ENCODE results near the gene PCP2. TPM values are rescaled to one million over a fixed set of nuclear protein-coding genes. Genes with fewer than 3 reads are reported as not detected.

PCP2 gene
- total RNA-seq, 1 donor from 2014 or later, result not detected

- Histone ChIP-seq H3K4me3 (ENCODE audit: low read length in 3 of 3) (no peak overlapping the region), H3K4me1 (ENCODE audit: control insufficient read depth in 3 of 3, insufficient read depth in 3 of 3, low read length in 3 of 3) (peaks cover 0 to 7% (median 6%) of the 10 kb centered on the region in 3 donors), H3K27ac (ENCODE audit: low read depth, low read length) (no peak overlapping the region), H3K36me3 (ENCODE audit: control insufficient read depth in 3 of 3, insufficient read depth in 3 of 3, low read length in 3 of 3) (no peaks in the 10 kb centered on the region), H3K27me3 (ENCODE audit: control insufficient read depth in 3 of 3, insufficient read depth in 3 of 3, low read length in 3 of 3) (peaks cover 21 to 48% (median 47%) of the 10 kb centered on the region in 3 donors), H3K9me3 (ENCODE audit: control insufficient read depth in 3 of 3, low read length in 3 of 3) (no peaks in the 10 kb centered on the region), H3K9ac (ENCODE audit: low read depth in 1 of 3, low read length in 3 of 3) (no peak overlapping the region)
Observed at GRCh38 chr19:7639863-7640348, 6.4 kb upstream of the PCP2 start.

- no peaks in the 10 kb centered on the region for H3K36me3 ChIP-seq (ENCODE audit: control insufficient read depth in 3 of 3, insufficient read depth in 3 of 3, low read length in 3 of 3)
- no peak overlapping the region for H3K9ac ChIP-seq (ENCODE audit: low read depth in 1 of 3, low read length in 3 of 3)
- H3K4me1 ChIP-seq (ENCODE audit: control insufficient read depth in 3 of 3, insufficient read depth in 3 of 3, low read length in 3 of 3), result peaks cover 0 to 7% (median 6%) of the 10 kb centered on the region in 3 donors
- no peak overlapping the region for H3K27ac ChIP-seq (ENCODE audit: low read depth, low read length)
- H3K4me3 ChIP-seq (ENCODE audit: low read length in 3 of 3), result no peak overlapping the region
- H3K9me3 ChIP-seq (ENCODE audit: control insufficient read depth in 3 of 3, low read length in 3 of 3), result no peaks in the 10 kb centered on the region
- peaks cover 21 to 52% (median 48%) of the 10 kb centered on the region in 3 donors for H3K27me3 ChIP-seq (ENCODE audit: control insufficient read depth in 3 of 3, insufficient read depth in 3 of 3, low read length in 3 of 3)
Observed at GRCh38 chr19:7638802-7639465, 5.4 kb upstream of the PCP2 start.

- Histone ChIP-seq H3K4me1 (ENCODE audit: control insufficient read depth in 3 of 3, insufficient read depth in 3 of 3, low read length in 3 of 3) (peaks cover 0 to 7% (median 6%) of the 10 kb centered on the region in 3 donors), H3K9ac (ENCODE audit: low read depth in 1 of 3, low read length in 3 of 3) (peak overlapping the region in 1 of 3 donors; percentile 40), H3K4me3 (ENCODE audit: low read length in 3 of 3) (no peak overlapping the region), H3K9me3 (ENCODE audit: control insufficient read depth in 3 of 3, low read length in 3 of 3) (no peaks in the 10 kb centered on the region), H3K36me3 (ENCODE audit: control insufficient read depth in 3 of 3, insufficient read depth in 3 of 3, low read length in 3 of 3) (no peaks in the 10 kb centered on the region), H3K27me3 (ENCODE audit: control insufficient read depth in 3 of 3, insufficient read depth in 3 of 3, low read length in 3 of 3) (peaks cover 21 to 52% (median 48%) of the 10 kb centered on the region in 3 donors), H3K27ac (ENCODE audit: low read depth, low read length) (no peak overlapping the region)
Observed at GRCh38 chr19:7637374-7638256, 4.1 kb upstream of the PCP2 start.

- Histone ChIP-seq H3K27me3 (ENCODE audit: control insufficient read depth in 3 of 3, insufficient read depth in 3 of 3, low read length in 3 of 3) (peaks cover 21 to 52% (median 48%) of the 10 kb centered on the region in 3 donors), H3K27ac (ENCODE audit: low read depth, low read length) (no peak within 1 kb of the TSS)
Observed at GRCh38 chr19:7636691-7637373, 3.3 kb upstream of the PCP2 start, which contains the start of gene STXBP2. TSS of gene STXBP2 (plus strand) at chr19:7637110. CDS start at chr19:7637150, 40 bp downstream.

GRCh38 chr19:7636317-7636690 is 2.8 kb upstream of the PCP2 start:
- Histone ChIP-seq H3K9ac (ENCODE audit: low read depth in 1 of 3, low read length in 3 of 3) (no peak overlapping the region), H3K4me3 (ENCODE audit: low read length in 3 of 3) (peak overlapping the region in 1 of 3 donors; percentile 14), H3K4me1 (ENCODE audit: control insufficient read depth in 3 of 3, insufficient read depth in 3 of 3, low read length in 3 of 3) (peaks cover 0 to 7% (median 6%) of the 10 kb centered on the region in 3 donors), H3K27ac (ENCODE audit: low read depth, low read length) (no peak overlapping the region), H3K36me3 (ENCODE audit: control insufficient read depth in 3 of 3, insufficient read depth in 3 of 3, low read length in 3 of 3) (peaks cover 0 to 6% (median 0%) of the 10 kb centered on the region in 3 donors), H3K27me3 (ENCODE audit: control insufficient read depth in 3 of 3, insufficient read depth in 3 of 3, low read length in 3 of 3) (peaks cover 21 to 50% (median 48%) of the 10 kb centered on the region in 3 donors), H3K9me3 (ENCODE audit: control insufficient read depth in 3 of 3, low read length in 3 of 3) (no peaks in the 10 kb centered on the region)

More at GRCh38 chr19:7636691-7637373, 3.3 kb upstream of the PCP2 start, which contains the start of gene STXBP2:
- Histone ChIP-seq H3K9ac (ENCODE audit: low read depth in 1 of 3, low read length in 3 of 3) (peak within 1 kb of the TSS in 1 of 3 donors; percentile 40), H3K4me1 (ENCODE audit: control insufficient read depth in 3 of 3, insufficient read depth in 3 of 3, low read length in 3 of 3) (peaks cover 0 to 7% (median 6%) of the 10 kb centered on the region in 3 donors), H3K9me3 (ENCODE audit: control insufficient read depth in 3 of 3, low read length in 3 of 3) (no peaks in the 10 kb centered on the region), H3K4me3 (ENCODE audit: low read length in 3 of 3) (peak within 1 kb of the TSS in 2 of 3 donors; percentile 14 to 22), H3K36me3 (ENCODE audit: control insufficient read depth in 3 of 3, insufficient read depth in 3 of 3, low read length in 3 of 3) (peaks cover 0 to 4% (median 0%) of the 10 kb centered on the region in 3 donors)

GRCh38 chr19:7635670-7636069 is 2.2 kb upstream of the PCP2 start:
- Histone ChIP-seq H3K9ac (ENCODE audit: low read depth in 1 of 3, low read length in 3 of 3) (no peak overlapping the region), H3K36me3 (ENCODE audit: control insufficient read depth in 3 of 3, insufficient read depth in 3 of 3, low read length in 3 of 3) (peaks cover 0 to 6% (median 0%) of the 10 kb centered on the region in 3 donors), H3K4me3 (ENCODE audit: low read length in 3 of 3) (no peak overlapping the region), H3K4me1 (ENCODE audit: control insufficient read depth in 3 of 3, insufficient read depth in 3 of 3, low read length in 3 of 3) (peaks cover 2 to 11% (median 8%) of the 10 kb centered on the region in 3 donors), H3K9me3 (ENCODE audit: control insufficient read depth in 3 of 3, low read length in 3 of 3) (no peaks in the 10 kb centered on the region), H3K27me3 (ENCODE audit: control insufficient read depth in 3 of 3, insufficient read depth in 3 of 3, low read length in 3 of 3) (peaks cover 21 to 50% (median 48%) of the 10 kb centered on the region in 3 donors), H3K27ac (ENCODE audit: low read depth, low read length) (no peak overlapping the region)

- no peak overlapping the region for H3K4me3 ChIP-seq (ENCODE audit: low read length in 3 of 3)
- peaks cover 25 to 39% (median 32%) of the 10 kb centered on the region in 3 donors for H3K4me1 ChIP-seq (ENCODE audit: control insufficient read depth in 3 of 3, insufficient read depth in 3 of 3, low read length in 3 of 3)
- H3K36me3 ChIP-seq (ENCODE audit: control insufficient read depth in 3 of 3, insufficient read depth in 3 of 3, low read length in 3 of 3), result peaks cover 0 to 6% (median 2%) of the 10 kb centered on the region in 3 donors
- peaks cover 18 to 27% (median 23%) of the 10 kb centered on the region in 3 donors for H3K27me3 ChIP-seq (ENCODE audit: control insufficient read depth in 3 of 3, insufficient read depth in 3 of 3, low read length in 3 of 3)
- H3K9me3 ChIP-seq (ENCODE audit: control insufficient read depth in 3 of 3, low read length in 3 of 3), result no peaks in the 10 kb centered on the region
- no peak overlapping the region for H3K9ac ChIP-seq (ENCODE audit: low read depth in 1 of 3, low read length in 3 of 3)
- H3K27ac ChIP-seq (ENCODE audit: low read depth, low read length), result no peak overlapping the region
Observed at GRCh38 chr19:7632340-7633203, 947 bp downstream of the PCP2 start.

GRCh38 chr19:7631577-7631976 is 1.9 kb downstream of the PCP2 start:
- H3K9ac ChIP-seq (ENCODE audit: low read depth in 1 of 3, low read length in 3 of 3), result no peak overlapping the region
- peaks cover 26 to 41% (median 32%) of the 10 kb centered on the region in 3 donors for H3K4me1 ChIP-seq (ENCODE audit: control insufficient read depth in 3 of 3, insufficient read depth in 3 of 3, low read length in 3 of 3)
- peaks cover 5 to 9% (median 7%) of the 10 kb centered on the region in 3 donors for H3K36me3 ChIP-seq (ENCODE audit: control insufficient read depth in 3 of 3, insufficient read depth in 3 of 3, low read length in 3 of 3)
- H3K27ac ChIP-seq (ENCODE audit: low read depth, low read length), result no peak overlapping the region
- H3K4me3 ChIP-seq (ENCODE audit: low read length in 3 of 3), result no peak overlapping the region
- H3K9me3 ChIP-seq (ENCODE audit: control insufficient read depth in 3 of 3, low read length in 3 of 3), result no peaks in the 10 kb centered on the region
- peaks cover 17 to 20% (median 18%) of the 10 kb centered on the region in 3 donors for H3K27me3 ChIP-seq (ENCODE audit: control insufficient read depth in 3 of 3, insufficient read depth in 3 of 3, low read length in 3 of 3)
